ENCODE data around the gene PAPOLB.

PAPOLB gene

DNA sequence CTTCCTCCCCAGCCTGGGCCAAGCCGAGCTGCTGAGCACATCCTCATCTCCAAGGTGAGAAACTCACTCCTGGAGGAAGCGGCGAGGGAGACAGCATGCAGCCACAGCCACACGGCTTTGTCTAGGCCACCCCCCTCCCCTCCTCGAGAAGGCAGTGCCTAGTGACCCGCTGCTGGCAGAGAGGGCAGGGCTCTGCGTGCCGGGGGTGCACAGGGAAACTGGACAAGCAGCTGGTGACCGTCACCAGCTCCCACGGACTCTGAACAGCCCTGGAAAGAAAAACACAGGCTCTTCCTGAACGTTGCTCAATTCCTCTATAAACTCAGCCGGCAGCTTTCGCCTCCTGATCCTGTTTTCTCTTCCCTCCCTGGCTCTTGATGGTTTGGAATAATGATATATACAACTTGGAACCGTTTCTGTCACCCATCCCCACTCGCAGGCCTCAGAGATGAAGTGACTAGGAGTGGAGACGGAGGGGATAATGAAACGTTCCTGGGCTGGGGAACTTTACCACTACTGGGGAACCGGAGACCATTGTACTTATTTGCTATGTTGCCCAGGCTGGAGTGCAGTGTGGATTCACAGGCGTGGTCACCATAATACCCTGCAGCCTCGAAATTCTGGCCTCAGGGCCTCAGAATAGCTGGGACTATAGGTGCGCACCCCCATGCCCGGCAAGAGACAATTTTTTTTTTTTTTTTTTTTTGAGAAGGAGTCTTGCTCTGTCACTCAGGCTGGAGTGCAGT is 19.3 kb downstream of the PAPOLB start:
- DNase-seq (ENCODE audit: low spot score): no peak

DNA sequence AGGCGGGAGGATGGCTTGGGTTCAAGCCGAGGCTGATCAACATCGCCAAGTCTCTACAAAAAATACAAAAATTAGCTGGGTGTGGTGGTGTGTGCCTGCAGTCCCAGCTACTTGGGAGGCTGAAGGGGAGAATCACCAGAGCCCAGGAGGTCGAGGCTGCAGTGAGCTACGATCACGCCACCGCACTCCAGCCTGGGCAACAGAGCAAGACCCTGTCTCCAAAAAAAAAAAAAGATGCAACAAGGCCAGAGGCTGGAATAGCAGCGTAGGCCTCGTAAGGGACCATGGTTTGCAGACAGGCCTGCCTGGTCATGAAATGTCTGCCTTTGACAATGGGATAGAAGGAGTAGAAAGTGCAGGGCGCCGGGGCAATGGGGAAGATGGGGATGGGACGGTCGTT is 20.0 kb downstream of the PAPOLB start:
- no peak for DNase-seq (ENCODE audit: low spot score)

DNA sequence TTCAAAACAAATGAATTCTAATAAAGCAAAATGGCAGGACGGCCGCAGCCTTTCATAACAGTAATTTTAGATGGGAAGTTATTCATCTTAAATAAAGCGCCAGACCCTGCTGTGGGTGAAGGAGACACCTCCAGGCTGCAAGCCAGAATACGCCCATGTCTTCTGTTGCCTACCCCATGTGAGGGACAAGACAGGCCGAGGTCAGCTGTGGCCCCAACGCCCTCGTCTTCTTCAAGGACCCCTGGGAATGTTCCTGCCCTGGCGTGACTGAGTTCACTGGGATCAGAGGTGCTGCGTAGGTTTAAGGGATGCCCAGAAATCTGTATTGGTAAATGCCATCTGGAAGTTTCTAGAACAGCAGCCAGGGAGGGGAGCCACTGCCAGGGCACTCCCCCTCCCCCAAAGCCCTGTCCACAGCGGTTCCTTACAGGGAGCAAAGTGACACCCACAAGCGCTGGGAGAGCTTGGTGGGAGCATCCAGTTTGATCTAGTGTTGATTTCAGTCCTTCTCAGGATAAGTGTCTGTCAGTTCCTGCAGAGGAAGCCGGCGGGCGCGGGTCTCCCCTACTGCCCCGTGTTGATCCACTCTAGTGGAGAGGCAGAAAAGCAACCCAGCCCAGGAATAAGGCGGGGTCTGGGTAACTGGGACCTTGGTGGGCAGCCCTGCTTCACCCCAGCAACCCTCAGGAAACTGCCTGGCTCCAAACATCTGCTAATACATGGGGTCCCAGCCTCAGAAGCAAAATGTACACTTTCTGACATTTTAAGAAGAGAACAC is 20.6 kb downstream of the PAPOLB start:
- no peak for DNase-seq (ENCODE audit: low spot score)

DNA sequence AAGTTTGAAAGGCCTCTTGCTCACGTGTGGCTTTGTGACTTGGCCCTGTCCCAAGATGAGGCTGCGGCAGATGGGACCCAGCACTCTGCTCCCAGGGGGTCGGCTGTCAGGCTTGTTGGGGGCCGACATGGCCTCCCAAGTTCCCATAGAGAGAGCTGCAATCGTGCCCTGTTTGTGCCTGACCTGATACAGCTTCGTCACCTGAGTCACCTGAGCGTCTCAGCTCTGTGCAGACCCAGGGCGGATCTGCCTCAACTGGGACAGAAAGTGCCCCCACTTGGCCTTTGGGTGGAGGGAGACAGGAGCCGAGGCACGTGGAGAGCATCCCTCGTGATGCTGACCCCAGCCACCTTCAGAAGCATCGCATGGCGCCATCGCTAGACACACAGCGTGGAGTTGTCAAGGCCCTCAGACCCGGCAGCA is 21.7 kb downstream of the PAPOLB start:
- DNase-seq (ENCODE audit: low spot score): no peak

DNA sequence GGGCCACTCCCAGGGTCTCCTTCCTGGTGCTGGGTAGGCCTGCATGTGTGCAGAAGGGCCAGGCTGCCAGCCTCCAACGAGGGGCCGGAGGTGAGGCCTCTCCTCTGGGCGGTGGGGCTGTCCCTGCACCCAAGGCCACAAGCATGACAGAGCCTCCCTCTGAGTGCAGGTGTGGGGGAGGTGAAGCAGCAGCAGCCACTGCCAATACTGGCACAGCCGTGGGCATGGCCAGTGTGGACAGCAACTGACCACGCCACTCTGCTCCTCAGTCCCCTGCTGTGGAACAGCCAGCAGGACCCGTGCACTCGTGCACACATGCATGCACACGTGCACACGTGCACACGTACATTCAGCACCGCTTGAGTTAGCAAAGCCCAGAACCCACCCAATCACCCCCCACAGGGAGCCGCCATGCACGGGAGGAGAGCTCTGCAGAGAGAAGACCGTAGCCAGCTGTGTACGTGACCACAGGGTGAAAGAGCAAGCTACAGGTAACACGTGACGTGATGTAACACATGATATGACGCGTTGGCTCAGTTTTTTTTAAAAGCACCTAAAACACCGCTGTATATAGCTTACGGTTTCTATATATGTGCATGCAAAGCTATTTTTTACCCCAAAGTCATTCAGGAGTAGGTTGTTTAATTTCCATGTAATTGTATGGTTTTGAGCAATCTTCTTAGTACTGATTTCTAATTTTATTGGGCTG is 23.1 kb downstream of the PAPOLB start:
- no peak for DNase-seq (ENCODE audit: low spot score)

DNA sequence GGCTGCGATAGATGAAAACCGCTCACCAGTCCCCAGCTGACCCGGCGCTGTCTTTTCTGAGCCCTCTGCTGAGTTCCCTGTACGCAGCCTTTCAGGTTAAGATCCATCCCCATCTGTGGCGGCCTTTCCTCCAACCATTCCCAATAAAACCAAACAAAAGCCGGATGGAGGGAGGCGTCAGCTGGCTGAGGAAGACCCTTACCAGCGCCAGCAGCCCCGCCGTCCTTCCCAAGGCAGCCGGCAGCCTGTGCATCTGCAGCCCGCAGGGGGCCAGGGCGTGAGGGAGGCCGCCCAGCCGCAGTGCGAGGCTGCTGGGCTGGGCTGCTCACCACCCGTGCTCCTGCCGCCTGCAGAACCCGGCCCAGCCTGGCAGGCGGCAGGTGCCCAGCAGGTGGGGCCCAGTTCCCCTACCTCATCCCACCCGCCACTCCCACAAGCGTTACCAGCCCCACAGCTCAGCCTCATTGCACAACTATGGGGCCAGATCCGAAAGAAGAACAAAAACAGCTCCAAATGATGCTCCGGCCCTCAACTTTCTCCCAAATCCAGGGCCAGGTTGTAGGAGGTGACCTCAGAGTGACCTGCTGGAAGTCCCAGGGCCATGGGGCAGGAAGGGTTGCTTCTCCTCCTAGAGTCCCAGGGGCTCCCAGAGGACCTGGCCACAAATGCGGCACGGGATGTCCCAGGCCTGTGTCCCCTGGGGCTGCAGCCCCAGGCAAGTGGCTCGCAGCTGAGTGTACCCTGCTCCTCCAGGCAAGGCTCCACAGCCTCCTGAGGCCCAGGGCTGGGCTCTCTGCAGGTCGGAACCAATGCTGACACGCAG is 23.8 kb downstream of the PAPOLB start:
- DNase-seq (ENCODE audit: low spot score): no peak

DNA sequence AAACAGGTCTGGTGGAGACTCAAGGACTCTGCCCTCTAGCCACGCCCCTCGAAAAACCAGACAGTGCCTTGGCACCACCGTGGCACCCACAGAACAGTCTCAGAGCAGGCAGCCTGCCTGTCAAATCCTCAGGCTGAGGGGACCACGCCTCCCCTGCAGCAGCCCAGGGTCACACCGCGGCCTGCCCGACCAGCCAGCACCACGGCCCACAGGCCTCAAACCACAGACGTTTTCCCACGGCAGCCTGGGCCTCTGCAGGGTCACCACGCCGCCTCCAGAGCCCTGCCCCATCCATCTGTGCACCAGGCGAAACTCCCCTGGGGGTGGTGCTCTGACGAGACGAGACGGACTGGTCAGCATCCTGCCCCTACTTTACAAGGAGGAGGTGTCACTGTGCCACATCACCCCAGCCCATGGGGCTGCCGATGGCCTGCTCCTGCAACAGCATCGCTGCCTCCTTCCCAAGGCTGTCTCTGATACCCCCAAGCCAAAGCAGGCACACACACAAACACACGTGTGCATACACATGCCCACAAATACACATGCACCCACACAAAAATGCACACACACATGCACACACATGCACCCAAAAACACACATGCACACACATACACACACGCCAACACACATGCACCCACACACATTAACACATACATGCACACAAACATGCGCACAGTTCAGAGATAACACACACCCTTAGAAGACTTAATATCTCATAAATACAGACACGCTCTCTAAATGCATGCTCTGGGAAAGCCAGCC is 24.6 kb downstream of the PAPOLB start:
- no peak for DNase-seq (ENCODE audit: low spot score)

DNA sequence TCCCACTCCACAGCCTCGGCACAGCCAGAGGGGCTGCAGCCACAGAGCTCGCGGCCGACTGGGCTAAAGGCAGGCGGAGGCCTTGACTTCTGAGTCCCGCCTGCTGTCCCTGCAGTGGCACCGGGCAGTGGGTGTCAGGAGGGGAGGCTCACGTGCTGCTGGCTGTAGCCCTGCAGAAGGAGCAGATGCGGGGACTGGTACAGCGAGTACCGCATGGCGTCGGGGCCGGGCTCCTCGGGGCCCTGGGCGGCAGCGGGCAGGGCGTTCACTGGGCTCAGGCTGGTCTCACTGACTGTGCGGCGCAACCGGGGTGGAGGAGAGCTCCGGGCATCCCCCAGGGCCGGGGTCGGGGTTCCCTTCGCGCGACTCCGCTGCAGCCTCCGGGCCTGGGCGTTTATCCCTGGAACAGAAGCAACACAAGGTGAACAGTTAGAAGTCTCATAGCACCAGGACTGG is 25.6 kb downstream of the PAPOLB start:
- no peak for DNase-seq (ENCODE audit: low spot score)

DNA sequence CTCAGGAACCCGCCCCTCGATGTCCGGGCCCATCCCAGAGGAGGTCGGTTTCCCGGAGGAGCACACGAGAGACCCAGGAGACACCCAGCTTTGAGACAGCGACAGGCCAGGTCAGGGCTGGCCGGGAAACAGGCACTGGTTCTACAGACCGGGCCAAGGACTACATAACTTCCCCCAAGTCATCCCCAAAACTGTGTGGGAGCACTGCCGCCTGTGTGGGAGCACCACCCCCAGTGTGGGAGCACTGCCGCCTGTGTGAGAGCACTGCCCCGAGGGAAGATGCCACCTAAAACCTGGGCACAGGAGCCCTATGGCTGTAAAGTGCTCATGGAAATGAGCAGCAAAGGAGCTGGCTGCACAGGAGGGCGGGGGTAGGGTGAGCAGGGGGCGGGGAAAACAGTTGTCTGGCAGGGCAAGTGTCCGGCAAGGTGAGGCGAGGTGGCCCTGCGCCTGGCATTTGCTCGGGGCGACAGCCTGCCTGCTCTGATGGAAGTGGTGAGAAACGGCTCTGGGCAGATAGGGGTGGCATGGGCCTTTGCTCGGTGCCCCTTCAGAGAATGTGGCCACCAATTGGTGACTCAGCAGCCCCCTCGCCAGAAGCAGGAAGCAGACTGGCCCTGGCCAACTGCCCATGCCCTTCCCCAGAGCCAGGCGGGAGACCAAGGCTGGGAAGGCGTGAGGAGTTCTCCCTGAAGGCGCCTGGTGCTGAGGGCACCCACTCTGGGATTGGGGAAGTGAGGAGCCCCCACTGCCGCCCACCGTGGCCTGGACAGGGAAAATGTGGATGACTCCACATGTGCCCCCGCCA is 26.2 kb downstream of the PAPOLB start:
- no peak for DNase-seq (ENCODE audit: low spot score)

DNA sequence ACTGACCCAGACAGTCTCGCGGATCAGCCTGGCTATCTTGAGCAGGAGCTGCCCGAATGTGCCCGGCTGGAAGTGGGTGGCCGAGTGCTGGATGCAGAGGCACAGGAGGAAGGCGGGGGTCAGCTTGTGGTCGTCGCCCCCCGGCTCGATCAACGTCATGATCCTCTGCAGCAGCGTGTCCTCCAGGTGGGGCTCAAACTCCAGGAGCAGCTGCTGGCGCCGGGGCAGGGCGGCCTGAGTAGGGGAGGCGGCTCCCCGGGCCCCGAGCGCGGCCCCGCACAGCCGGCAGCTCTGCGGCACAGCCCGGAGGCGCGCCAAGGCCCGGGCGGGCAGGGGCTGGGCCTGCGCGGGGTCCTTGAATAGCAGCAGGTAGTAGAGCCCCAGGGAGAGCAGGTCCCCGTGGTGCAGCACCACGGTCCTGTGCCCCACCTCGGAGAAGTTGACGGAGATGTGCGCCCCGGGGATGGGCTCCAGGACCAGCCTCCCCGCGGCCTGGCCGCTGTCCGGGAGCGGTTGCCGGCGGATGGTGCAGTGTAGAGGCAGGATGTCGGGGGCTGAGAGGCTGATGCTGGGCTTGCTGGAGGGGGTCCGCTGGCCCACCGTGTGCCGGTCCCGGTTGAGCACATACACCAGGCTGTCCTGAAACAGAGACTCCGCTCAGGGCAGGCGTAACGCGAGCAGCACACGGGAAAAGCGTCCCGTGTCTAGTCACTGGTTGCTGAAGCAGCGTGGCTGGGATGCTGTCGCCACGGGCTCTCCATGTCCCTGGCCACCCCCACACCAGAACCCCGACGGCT is 27.0 kb downstream of the PAPOLB start:
- no peak for DNase-seq (ENCODE audit: low spot score)

DNA sequence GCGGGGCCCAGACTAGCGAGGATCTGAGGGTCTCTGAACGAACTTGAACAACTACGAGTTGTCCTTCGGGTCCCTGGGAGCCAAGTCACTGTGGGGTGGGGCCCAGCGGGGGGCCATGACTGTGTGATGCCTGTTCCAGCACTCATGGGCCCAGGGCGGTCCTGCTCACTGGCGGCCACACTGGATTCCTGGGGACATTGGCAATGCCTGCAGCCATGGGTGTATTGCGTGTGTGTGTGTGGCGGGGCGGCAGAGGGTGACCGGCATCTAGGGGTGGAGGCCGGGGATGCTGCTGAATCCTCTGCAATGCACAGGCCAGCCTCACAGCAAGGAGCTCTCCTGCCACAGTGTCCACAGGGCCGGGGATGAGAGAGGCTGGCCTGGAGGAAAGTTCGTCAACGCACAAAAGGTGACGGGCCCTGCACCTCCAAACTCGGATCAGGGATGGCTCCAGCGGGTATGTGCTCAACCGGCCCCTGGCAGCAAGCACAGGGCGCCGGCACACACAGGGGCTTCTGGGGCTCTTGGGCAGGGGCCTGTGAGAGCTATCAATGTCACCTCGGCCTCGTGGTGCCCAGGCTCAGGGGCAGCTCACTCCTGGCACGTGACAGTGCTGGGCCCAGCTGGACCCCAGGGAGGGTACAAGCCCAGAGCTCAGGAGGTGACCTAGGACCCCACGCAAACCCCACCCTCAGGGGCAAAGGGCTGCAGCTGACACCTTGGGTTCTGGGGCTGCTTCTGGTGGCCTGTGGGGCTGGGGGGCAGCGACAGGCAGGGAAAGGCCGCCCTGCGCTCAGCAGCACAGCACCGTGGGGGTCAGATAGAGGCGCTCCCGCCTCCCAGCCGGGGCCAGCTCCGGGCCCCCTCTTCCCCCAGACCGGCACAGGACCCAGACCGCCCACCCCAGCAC is 27.9 kb downstream of the PAPOLB start:
- no peak for DNase-seq (ENCODE audit: low spot score)

DNA sequence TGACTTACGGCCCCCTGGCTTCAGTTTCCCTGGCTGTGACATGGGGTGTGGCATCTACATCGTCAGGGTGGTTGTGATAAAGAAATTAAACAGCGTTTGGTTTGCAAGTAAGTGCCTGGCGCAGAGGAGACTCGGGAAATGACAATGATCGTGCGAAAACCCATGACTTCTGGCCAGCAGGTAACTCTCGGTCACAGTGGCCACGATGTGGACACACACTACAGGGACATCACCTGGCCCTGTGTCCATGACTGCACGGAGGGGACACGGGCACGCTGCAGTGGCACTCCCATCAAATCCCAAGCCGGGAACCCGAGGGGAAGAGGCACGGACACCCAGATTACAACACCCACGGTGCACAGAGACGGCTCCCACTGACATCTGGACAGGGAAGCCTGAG is 28.7 kb downstream of the PAPOLB start:
- no peak for DNase-seq (ENCODE audit: low spot score)

DNA sequence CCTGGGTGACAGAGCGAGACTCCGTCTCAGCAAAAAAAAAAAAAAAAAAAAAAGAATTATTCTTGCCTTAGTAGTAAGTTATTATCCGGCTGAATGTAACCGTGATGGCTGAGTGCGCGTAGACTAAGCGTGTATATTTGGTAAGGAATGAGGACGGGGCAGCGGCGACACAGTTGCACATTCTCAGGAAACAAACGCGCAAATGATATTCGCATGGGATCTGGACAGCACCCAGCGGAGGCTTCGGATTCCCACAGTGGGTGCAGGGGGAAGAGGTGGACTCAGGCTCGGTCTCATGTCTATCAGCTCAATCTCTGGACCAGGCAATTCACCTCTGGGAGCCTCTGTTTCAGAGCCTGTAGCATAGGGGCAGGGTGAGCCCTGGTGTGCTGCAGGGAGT is 29.1 kb downstream of the PAPOLB start:
- DNase-seq (ENCODE audit: low spot score): no peak

DNA sequence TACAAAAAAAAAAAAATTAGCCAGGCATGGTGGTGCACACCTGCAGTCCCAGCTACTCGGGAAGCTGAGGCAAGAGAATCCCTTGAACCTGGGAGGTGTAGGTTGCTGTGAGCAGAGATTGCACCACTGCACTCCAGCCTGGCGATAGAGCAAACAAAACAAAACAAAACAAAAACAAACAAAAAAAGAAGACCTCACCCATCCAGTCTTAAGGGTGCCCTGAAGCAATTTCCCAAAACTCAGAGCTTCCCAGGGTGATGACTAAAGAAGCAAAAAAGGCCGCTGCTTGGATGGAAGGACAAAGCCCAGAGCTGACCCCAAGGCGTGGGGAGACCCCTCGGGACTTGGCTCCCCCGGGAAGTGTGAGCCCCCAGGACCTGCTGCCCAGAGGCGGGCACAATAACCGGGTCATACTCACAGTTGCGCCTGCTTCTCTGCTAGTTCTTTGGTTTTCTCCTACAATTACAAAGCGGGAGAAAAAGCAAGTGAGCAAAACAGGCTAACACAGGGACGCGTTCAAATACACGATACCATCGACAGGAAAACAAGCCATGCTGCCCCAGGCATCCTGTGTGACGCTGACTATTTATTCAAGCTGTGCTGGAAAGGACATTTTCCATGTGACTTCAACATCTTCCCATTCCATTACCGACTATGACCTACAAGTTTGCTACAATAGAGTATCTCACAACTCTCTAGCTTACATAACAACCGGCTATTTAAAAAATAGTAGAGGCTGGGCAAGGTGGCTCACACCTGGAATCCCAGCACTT is 29.9 kb downstream of the PAPOLB start:
- no peak for DNase-seq (ENCODE audit: low spot score)

DNA sequence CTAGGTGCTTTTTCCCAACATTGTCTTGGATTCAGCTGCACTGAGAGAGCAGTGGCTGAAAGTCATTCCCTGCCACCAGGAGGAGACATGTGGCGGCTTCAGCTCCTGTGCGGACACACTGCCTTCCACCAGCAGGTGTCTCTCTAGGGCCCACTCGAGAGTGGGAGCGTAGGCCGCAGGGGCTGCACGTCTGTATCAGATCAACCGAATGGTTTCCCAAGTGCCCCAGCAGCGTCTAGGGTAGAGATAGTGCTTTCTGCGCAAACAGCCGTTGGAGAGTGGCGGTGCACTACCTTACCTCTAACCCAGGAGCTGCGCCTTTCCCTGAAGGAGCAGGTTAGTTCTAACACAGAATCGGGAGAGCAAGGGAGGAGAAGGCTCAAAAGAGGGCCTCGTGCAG is 31.7 kb downstream of the PAPOLB start:
- peak; percentile 48 for DNase-seq (ENCODE audit: low spot score)

DNA sequence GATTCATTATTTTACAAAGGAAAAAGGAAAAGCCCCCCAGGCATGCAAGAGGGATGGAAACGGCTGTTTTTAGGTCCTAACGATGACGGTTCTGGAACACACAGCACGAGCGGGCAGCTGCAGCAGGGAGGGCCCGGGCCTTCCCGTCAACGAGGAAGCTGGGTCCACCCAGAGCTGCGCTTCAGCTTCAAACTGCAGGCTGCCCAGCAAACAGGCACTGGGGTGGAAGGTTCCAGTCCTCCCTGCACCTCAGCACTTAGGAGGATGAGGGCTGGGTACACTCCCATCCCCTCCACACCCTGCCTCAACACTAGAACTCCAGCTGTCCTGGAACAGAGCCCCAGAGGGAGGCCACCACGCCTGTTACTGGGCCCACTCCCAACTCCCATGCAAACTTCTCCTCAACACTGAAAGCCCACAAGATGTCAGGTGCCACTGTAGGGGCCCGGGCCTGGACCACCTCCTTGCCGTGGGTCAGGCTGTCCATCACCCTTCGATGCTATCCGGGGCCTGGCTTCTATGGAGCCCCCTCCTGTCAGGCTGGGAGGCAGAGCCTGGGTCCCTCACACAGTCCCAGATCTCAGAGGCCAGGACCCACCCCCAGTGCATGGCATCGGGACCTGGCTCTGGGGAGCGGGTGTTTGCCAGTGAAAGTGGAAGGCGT is 33.0 kb downstream of the PAPOLB start:
- no peak for DNase-seq (ENCODE audit: low spot score)

DNA sequence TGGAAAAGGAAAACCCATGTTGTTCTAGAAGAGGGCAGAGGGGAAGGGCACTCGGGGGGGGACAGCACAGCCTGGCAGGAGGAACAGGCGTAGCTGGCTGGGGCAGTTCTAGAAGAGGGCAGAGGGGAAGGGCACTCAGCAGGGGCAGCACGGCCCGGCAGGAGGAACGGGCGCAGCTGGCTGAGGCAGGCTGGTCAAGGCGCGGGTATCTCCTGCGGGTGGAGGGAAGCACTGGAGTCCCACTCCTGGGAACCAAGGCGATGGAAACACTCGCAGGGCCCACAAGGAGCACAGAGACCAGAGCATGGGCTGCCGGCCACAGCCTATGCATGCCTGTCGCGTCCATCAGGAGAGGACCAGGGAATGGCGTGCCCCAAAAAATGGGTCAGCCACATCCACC is 36.7 kb downstream of the PAPOLB start:
- no peak for DNase-seq (ENCODE audit: low spot score)

Measured in AG08395 (cell line).